ENCODE measurements around the gene KLHDC7A.

Gene KLHDC7A

GRCh38 chr1:18473195-18473815 is 7.4 kb upstream of the KLHDC7A start:
- no peak for DNase-seq

GRCh38 chr1:18474559-18475175 is 6.1 kb upstream of the KLHDC7A start:
- no peak for DNase-seq

GRCh38 chr1:18475234-18475905 is 5.4 kb upstream of the KLHDC7A start:
- no peak for DNase-seq

- DNase-seq, result no peak
Measured at GRCh38 chr1:18479454-18479853, 1.3 kb upstream of the KLHDC7A start.

- no peak for DNase-seq
Measured at GRCh38 chr1:18481190-18481920, 625 bp downstream of the KLHDC7A start.

- DNase-seq, result no peak
Measured at GRCh38 chr1:18481921-18482701, 1.4 kb downstream of the KLHDC7A start.

GRCh38 chr1:18482721-18483425 is 2.1 kb downstream of the KLHDC7A start:
- DNase-seq, result no peak

GRCh38 chr1:18484276-18484675 is 3.5 kb downstream of the KLHDC7A start:
- DNase-seq, result no peak

- DNase-seq, result no peak
Measured at GRCh38 chr1:18484721-18485120, 4.0 kb downstream of the KLHDC7A start.

GRCh38 chr1:18485227-18485626 is 4.5 kb downstream of the KLHDC7A start:
- DNase-seq, result no peak

GRCh38 chr1:18486195-18486594 is 5.5 kb downstream of the KLHDC7A start:
- DNase-seq, result no peak

GRCh38 chr1:18489417-18490143 is 8.8 kb downstream of the KLHDC7A start:
- no peak for DNase-seq

- DNase-seq, result no peak
Measured at GRCh38 chr1:18491168-18491567, 10.4 kb downstream of the KLHDC7A start.

- no peak for DNase-seq
Measured at GRCh38 chr1:18494304-18494703, 13.6 kb downstream of the KLHDC7A start.

GRCh38 chr1:18495635-18496034 is 14.9 kb downstream of the KLHDC7A start:
- no peak for DNase-seq

- no peak for DNase-seq
Measured at GRCh38 chr1:18496056-18496455, 15.3 kb downstream of the KLHDC7A start.

GRCh38 chr1:18496497-18497235 is 15.9 kb downstream of the KLHDC7A start:
- no peak for DNase-seq

GRCh38 chr1:18501833-18502232 is 21.1 kb downstream of the KLHDC7A start:
- DNase-seq, result no peak

GRCh38 chr1:18504609-18505008 is 23.9 kb downstream of the KLHDC7A start:
- DNase-seq, result no peak

GRCh38 chr1:18505666-18506065 is 24.9 kb downstream of the KLHDC7A start:
- DNase-seq, result no peak

- no peak for DNase-seq
Measured at GRCh38 chr1:18508084-18508483, 27.4 kb downstream of the KLHDC7A start.
